Stimulated activated CD4-positive, alpha-beta T cell treated with anti-CD3 and anti-CD28 coated beads, Interleukin-4, amount 100 ng/mL, for 4 hours (primary cell): ENCODE measurements around the gene CAMTA1.
"Not testable (repeated sequence)": the region's sequence is repeated elsewhere in the genome, so short reads cannot be mapped to it uniquely, and the experiment has no call there.

Experiments
- DNase-seq, 2 experiments: peaks; one replicate each; pipeline ENCODE4 v3.0.0-alpha.2; 2020

CAMTA1 gene

DNA sequence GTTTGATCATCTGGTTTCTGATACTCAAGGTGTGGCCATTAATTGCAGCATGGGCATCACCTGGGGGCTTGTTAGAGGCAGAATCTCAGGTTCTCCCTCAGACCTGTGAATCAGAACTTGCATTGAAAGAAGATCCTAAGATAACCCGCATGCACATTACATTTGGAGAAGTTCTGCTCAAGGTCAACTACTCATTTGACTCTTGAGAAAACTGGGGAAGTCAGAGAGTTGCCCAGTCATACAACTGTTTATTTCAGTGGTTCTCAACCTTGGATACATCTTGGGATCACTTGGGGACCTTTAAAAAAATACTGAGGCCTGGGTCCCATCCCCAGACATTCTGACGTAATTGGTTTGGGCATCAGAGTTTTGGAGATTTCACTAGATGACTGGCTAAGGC, 30.5 kb downstream of the CAMTA1 start:
- no peak for DNase-seq

DNA sequence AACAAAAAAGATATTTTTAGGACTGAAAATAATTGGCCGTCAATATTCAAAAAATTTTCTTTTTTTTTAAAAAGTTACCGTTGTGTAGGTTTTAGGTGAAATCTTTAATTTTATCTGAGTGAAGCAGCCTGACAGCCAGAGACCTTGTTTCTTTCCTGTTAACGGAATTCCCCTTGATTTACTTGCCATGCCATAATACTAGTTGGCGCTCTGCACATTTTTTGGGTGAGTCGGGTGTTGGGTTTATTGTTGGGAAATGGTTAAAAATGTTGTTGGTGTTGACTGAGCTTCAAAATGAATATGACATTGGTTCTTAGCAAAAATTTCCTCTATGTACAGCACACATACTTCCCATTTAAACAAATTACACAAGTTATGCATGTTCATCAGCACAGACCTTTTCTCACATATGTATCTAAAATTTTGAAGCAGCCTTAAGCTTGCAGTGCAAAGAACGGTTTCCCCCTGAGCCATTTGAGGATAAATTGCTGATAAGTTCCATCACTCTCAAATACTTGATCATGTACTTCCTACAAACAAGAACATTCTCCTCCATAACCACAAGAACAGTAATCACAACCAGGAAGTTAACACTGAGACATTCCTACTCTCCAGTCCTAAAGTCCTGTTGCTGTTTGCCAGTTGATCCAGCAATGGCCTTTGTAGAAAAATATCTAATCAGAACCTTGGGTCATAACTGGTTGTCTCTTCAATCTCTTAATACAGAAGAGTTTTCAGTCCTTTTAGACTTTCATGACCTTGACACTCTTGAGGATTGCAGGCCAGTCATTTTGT, 34.2 kb downstream of the CAMTA1 start:
- no peak for DNase-seq

DNA sequence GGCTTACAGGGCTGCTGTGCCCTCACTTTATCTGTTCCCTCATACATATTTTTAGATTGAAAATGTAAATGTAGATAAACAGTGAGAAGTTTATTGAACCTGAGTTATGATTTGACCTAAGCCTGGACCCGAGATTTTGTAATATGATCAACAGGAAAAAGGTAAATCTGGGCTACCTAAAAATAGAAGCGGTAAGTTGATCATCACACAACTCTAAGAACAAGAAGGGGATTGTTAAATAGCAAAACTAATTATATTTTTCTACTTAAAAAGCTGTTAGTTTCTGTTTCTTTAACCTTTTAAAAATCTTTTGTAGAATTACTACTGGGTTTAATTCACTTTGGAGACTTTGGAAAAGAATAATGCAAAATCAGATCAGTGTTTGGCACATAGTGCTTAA, 35.6 kb downstream of the CAMTA1 start:
- no peak for DNase-seq

DNA sequence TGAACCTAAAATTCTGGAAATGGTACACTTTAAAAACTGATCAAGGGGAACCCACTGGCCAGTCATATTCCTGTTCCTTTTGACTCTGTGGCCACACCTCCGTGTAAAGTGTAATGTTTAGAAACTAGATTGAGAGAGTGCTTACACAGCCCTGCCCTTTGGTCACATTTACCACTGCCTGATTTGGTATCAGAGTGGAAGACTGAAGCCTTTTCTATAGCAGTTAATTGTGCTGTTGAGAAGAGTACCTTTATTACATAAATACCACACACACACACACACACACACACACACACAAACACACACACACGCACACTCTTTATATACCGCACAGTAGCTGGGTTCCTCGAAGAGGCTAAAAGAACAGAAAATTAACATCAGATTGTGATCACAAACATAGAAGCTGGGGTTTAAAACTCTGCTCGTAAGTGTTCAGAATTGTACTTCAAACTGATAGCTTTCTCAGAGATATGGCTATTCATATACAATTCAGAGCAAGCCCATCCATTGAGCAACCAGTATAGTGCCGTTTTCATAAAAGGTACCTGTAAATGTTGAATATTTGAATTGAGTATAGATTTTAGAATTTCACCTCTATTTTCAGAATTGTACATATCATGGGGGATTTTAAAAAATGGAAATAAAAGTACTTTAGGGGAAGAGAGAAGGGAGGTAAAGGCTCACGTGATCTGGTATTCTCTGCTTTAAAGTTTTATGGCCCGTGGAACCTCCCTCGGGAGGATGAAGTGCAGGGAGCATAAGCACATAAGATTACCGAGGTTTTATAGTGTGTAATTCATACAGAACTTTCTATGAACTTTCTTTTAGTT, 37.5 kb downstream of the CAMTA1 start:
- no peak for DNase-seq

DNA sequence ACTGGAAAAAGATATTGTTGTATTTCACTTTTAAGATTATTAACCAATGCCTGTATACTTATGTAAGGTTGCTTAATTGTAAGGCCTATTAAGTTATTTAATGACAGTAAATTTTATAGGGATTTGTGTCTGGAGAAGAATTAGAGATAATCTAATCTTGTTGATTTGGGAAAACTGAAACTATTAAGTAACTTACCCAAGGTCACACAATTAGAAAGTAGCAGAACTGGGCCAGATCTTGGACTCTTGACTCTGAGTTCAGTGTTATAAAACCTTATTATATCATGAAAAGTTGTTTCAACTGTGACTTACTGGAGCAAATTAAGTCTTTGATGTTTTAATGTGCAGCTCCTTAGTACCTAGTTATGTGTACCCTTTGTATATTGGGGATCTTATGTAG, 38.5 kb downstream of the CAMTA1 start:
- DNase-seq = no peak

DNA sequence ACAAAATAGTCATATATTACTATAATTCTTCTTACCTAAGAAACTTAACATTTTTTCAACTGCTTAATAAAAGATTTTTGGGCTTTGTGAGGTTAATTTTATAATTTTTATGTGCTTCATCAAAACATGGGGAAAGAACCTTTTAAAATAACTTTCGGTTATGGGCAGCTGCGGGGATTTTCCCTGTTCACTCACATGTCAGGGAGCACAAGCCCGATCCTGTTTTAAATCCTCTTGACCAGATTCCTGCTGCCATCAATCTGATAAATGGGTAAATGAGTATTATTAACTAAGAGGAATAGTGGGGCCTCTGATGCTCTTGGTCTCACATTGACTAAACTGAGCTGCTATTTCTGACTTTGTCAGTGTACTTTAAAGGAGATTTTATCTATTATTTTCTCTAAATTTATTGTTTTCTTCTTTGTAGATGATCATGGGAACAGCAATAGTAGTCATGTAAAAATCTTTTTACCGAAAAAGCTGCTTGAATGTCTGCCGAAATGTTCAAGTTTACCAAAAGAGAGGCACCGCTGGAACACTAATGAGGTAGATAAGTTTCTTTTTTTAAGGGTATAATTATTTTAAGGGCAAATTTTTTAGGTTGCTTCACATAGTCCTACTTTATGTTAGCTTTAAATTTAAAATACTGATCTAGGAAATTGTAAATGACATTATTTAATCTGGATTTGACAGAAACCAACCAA, 39.6 kb downstream of the CAMTA1 start:
- no peak for DNase-seq

DNA sequence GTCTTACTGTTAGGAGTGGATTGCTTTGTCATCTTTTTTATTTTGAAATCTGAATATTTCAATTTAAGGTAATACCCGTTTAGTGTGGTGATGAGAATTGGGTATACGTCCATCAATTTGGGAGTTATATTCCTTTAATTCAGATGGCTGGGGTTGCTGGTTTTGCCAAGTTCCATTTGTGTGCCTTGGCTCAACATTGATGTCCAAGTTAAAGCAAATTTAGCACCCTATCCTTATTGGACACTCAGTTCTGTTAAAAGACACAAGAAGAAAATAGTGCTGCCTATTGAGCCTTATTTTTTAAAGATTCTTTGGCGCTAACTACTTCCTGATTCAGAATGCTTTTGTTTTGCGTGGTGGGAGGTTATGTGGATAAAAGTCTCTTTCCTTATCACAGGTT, 40.6 kb downstream of the CAMTA1 start:
- no peak for DNase-seq

DNA sequence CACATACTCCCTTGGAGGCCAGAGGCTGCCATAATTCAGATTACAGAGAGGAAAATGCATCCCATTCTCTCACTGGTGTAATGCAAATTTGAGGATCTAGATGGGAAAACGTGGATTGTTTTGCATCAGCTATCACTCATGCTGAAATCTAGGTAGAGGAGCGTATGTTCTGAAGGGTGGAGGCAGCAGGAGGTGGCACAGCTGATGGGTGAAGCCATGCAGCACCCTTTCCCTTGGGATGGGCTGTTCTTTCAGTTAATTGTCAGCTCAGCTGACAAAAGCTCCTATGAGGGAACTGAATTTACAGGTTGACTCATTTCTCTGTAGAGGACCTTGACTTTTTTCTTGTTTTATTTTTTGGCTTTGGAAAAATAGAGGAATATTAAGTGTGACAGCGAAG, 41.8 kb downstream of the CAMTA1 start:
- no peak for DNase-seq

DNA sequence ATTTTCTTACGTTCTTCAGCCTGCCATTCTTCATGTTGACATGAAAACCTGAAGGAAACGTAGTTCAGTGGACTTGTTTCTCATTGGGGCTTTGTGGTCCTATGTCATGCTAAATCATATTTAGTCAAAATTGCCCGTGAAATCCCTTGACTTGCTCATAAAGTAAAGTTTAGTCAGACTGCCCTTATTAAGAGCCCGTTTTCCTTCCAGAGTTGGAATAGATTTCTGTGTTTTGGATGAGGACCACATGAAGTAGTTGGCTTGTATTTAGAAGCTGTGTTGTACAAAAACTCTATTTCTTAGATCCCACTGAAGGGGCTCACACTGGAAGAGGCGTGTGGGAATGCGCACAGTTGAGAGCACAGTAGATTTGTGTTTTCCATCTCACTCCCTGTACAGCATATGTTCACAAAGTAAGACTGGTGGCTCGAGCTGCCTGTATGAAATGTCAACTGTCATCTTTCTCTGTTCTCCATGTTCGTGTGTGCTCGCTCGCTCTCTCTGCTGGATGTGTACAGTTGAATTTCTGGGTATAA, 42.4 kb downstream of the CAMTA1 start:
- DNase-seq = no peak

DNA sequence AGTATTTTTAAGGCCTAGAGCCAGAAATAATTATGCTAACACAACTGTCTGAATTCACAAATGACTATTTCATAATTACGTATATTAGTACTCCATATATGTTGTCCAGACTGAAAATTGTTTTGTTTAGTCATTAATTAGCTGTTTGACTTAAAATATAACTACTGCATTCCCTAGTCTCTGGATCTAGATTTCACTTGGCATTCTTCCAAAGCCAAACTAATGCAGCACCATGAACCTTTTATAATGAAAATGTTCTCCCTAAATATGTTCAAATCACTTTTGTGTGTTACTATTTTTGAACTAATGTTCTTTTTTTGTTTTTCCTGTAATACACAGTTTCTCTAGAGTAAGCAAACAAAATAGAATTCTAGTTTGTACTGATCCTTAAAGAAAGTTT, 46.1 kb downstream of the CAMTA1 start:
- DNase-seq = no peak

DNA sequence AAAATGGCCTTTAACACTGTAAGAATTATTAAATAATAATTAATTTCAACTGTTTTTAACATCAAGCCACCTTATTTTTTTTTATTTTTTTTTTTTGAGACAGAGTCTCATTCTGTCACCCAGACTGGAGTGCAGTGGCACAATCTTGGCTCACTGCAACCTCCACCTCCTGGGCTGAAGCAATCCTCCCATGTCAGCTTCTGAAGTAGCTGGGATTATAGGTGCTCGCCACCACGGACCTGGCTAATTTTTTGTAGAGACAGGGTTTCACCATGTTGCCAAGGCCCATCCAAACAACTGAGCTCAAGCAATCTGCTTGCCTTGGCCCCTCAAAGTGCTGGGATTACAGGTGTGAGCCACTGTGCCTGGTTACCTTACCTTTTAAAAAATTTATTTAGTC, 46.8 kb downstream of the CAMTA1 start:
- DNase-seq = not testable (repeated sequence)

DNA sequence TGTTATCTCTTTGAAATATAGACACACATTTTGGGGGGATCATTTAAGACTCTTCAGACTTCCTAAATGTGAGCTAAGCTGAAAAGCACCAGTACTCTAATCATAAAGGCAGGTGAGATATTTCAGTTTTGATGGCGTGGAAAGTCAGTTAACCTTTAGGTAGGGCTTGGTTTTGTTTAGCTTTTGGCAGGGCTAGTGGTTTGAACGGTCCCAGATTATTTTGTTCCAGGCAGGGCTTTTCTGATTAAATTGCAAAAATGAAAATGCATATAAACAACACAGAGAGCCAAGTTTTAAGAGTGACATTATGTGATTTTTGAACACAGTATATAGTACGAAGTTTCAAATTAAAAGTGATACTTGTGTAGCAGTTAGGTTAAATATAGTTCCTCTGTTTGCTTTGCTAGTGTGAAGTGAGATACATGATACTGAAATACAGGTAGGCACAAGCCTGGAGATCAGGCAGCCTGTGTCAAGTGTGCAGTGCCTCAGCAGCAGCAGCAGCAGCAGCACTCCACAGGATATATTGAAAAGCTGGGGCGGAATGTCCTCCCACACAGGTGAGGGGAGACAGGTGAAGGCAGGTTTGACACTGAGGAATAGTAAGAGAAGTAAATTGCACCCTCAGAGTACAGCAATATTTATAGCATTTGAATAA, 47.4 kb downstream of the CAMTA1 start:
- DNase-seq = no peak

DNA sequence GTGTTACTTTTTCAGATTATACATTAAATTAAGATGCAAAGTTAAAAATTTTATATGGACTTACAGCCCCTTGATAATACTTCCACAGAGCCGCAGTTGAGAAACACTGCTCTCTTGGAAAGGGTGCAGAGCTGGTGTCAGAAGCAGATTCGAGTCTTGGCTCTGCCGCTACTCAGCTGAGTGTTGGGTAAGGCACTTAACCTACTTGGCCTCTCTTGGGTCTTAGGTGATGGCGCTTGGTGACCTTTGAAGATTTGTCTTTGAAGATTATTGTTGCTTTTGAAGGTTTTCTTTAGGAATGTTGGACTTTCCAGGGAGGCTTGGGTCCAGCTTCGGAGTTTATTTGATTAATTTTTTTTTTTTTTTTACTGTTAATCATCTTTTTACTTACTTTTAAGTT, 48.5 kb downstream of the CAMTA1 start:
- DNase-seq = no peak

DNA sequence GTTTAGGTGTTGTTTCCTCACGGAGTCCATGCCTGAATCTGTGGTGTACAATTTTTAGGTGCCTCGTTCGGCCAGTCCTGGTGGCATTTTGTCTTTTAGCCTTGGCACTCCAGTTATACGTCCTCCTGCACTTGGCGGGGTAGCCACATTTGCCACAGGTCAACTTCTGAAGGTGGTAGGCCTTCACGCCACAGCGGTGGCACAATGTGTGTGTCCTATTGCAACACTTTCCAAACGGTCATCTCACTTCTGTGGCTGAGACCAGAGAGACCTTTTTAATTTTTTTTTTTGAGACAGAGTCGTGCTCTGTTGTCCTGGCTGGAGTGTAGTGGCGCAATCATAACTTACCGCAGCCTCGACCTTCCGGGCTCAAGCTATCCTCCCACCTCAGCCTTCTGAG, 49.1 kb downstream of the CAMTA1 start:
- DNase-seq = no peak

DNA sequence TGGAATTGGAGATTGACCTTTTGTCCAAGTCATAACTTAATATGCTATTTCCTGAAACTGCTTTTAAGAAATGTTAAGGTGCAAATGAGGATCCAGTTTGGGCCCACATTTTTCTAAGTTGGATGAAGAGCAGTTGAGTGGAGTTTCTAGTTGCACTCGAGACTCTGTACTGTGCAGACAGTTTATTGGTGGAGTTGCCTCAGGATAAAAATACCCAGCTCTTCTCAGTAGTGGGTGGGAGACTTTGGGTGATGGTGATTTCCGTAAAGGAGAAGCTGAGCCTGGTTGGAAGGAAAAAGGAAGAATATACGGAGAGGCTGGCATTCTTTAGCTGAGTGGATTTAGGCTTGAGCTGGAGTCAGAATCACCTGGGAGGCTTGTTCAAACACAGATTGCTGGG, 49.9 kb downstream of the CAMTA1 start:
- DNase-seq = no peak

DNA sequence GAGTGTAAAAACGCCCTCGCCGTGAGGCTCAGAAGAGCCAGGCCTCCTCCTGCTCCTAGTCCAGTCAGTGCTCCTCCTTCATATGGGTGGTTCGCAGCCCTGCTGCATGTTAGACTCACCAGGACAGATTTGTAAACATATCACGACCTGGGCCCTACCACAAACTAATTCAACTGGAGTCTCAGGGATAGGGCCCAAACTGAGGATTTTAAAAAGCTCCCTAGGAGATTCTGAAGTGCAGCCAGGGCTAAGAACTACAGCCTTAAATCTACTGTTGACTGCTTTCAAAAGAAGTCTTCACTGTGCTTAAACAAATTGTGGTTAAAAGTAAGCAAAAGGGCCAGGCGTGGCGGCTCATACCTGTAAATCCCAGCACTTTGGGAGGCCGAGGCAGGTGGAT, 57.0 kb downstream of the CAMTA1 start:
- DNase-seq = no peak

DNA sequence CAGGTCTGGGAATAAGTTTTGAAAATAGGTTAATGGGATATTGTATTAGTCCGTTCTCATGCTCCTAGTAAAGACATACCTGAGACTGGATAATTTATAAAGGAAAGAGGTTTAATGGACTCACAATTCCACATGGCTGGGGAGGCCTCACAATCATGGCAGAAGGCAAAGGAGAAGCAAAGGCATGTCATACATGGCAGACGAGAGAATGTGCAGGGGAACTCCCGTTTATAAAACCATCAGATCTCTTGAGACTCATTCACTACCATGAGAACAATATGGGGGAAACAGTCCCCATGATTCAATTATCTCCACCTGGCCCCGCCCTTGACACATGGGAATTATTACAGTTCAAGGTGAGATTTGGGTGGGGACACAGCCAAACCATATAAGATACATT, 60.5 kb downstream of the CAMTA1 start:
- DNase-seq = not testable (repeated sequence)

DNA sequence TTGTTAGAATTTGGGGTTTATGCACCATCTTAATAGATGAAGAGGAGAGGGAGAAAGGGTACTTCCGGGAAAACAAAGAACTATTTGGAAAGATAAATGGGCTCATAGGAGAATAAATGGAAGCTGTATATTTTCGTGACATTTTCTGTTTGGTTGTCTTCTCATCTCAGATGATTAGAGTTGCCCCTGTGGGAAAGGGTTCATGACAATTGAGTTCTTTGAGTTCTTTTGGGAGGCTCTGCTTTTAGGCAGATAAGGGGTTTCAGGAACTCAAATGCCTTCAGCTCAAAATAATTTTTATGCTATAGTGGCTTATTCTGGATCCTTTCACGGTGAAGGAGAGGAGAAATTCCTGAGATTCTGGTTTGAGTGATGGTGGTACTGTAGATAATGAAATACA, 63.6 kb downstream of the CAMTA1 start:
- DNase-seq = no peak

DNA sequence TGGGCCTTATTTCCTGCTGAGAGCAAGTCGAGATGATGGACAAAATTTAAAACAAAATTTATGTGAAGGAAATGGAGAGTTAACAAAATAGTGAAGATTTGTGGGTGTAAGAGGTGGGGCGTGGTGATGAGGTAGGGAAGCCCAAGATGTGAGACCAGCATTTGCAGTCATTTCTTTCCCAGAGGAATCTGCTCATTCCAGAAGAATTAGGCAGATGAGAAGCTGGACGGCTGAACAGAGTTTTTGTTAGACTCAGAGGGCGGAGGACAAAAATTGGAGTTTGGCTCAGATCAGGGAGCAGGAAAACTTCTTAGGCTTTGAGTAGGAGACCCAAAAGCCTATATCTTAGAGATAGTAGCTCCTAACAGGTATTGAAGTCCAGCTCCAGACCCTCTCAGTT, 65.3 kb downstream of the CAMTA1 start:
- no peak for DNase-seq

DNA sequence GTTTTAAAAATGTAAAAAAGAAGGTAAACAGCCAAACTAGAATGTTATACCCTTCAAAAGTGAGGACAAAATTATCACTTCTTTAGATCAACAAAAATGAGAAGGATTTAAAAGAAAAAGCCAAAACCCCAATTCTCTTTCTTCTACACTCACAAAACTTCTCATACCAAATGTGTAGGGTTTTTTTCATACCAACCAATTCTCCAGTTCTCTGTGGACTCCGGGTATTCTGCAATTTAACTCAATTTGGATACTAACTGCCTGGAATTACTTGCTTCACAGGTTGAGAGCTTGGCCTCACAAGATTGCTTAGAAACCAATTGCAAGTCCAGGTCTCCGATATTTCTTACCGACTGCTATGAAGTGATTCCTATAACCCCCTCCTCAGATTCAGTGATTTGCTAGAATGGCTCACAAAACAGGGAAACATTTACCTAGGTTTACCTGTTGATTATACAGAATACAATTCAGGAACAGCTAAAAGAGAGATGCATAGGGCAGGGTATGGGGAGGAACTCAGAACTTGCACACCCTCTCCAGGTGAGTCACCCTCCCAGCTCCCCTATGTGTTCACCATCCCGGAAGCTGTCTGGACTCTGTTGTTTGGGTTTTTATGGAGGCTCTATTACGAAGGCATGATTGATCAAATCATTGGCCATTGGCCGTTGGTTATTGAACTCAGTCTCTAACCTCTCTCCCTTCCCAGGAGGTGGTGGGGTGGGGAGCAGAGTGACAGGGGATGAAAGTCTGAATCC, 67.1 kb downstream of the CAMTA1 start:
- no peak for DNase-seq

DNA sequence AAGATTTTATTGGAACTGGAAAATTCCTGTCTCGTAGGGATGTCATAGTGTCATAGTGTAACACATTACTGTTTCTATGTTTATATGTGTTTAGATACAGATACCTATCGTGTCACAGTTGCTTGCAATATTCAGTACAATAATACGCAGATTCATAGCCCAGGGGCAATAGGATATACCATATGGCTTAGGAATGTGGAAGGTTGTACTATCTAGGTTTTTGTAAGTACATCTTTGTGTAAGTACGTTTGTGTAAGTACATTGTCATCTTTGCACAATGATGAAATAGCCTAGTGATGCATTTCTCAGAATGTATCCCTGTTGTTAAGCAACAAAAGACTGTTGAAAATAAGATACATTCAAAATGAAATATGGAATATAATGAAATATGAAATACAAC, 68.9 kb downstream of the CAMTA1 start:
- no peak for DNase-seq

DNA sequence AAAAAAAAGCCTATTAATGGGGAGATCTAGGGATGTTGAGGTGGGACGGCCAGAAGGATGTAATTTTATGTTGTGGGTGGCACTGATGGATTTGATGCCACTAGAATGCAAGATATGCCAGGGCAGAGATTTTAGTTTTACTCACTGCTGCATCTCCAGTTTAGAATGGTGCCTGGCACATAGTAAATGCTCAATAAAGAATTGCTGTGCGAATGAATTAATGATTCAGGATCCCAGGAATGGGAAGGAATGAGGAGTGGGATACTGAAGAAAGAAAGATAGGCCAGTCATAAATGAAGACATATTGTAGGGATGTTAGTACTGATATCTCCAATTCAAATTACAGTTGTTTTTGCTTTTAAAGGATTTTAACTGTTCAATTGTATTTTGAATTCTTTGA, 72.6 kb downstream of the CAMTA1 start:
- no peak for DNase-seq
